Thyroid gland (tissue), 4 donors: Measurements from ENCODE around the gene PELI2. TPM values are rescaled to one million over a fixed set of nuclear protein-coding genes. Genes with fewer than 3 reads are reported as not detected.

Source experiments
- DNase-seq, 2 donors: peaks; one replicate each; pipeline ENCODE4 v3.0.0-alpha.2; 2019
- H3K27ac ChIP-seq, 3 donors: fragments of 200-600 bp; sonication (generic); 1 replicate in 2 of 3; 2 replicates in 1 of 3; pipeline ENCODE4 v1.5.1; 2016 to 2019; ENCODE audit warnings: mild to moderate bottlenecking in 1 of 3, moderate library complexity in 1 of 3
- H3K27me3 ChIP-seq: fragments of 200-600 bp; sonication (generic); one replicate; pipeline ENCODE4 v1.5.1; 2019
- H3K36me3 ChIP-seq, 2 donors: fragments of 200-600 bp; sonication (generic); one replicate each; pipeline ENCODE4 v1.5.1; 2016 to 2019
- H3K4me1 ChIP-seq, 2 donors: fragments of 200-600 bp; sonication (generic); one replicate each; pipeline ENCODE4 v1.5.1; 2017 to 2019
- H3K4me3 ChIP-seq, 3 donors: fragments of 200-600 bp; sonication (generic); replicated peaks in 1 of 3; 1 replicate in 2 of 3; 2 replicates in 1 of 3; pipeline ENCODE4 v1.5.1; 2016; ENCODE audit warnings: mild to moderate bottlenecking in 1 of 3
- H3K9me3 ChIP-seq: fragments of 200-600 bp; sonication (generic); one replicate; pipeline ENCODE4 v1.5.1; 2017
- CTCF ChIP-seq, 6 experiments: fragments of 200-600 bp in 3 of 6; fragments of 450-650 bp in 3 of 6; sonication (generic) in 3 of 6; IDR thresholded peaks; one replicate each; pipeline ENCODE4 v1.5.1; 2016 to 2019; ENCODE audit warnings: antibody characterized with exemption in 6 of 6, mild to moderate bottlenecking in 2 of 6, inconsistent platforms in 1 of 6, moderate library complexity in 1 of 6
- POLR2A ChIP-seq, 2 donors: fragments of 450-650 bp; IDR thresholded peaks; one replicate each; pipeline ENCODE4 v1.6.1; 2017; ENCODE audit warnings: antibody characterized with exemption in 2 of 2, mild to moderate bottlenecking in 2 of 2, moderate library complexity in 1 of 2
- WGBS, 2 donors: methylation state at CpG; one replicate each; pipeline ENCODE4 v1.1.5; 2017; 5-methylcytosine and 5-hydroxymethylcytosine counted together
- intact Hi-C: fragments of 100-400 bp; cut with DNase I; formaldehyde crosslinking; loops from one replicate; pipeline ENCODE4 v1.15.1; 2023
- total RNA-seq, 4 donors: library from RNA; depleted of rRNA; stranded (reverse); fragments of >200 nt; gene quantifications; one replicate each; pipeline ENCODE4 v1.2.3, GENCODE V29; 2016

Gene PELI2
- total RNA-seq, 4 donors from 2014 or later, result 10.8 to 17.6 (median 13.6) TPM

GRCh38 chr14:56273155-56273554 is 154.9 kb downstream of the PELI2 start:
- Histone ChIP-seq H3K27ac (no peak overlapping the region), H3K4me1 (no peaks in the 10 kb centered on the region)
- no peak for TF ChIP-seq CTCF (IDR thresholded peaks at IDR 0.05)
- no peak for TF ChIP-seq POLR2A (IDR thresholded peaks at IDR 0.05)

GRCh38 chr14:56273951-56274350 is 155.7 kb downstream of the PELI2 start:
- no peak for DNase-seq
- no peak for TF ChIP-seq CTCF (IDR thresholded peaks at IDR 0.05)
- no peak for TF ChIP-seq POLR2A (IDR thresholded peaks at IDR 0.05)
- H3K27me3 ChIP-seq, result no peaks in the 10 kb centered on the region
- no peak overlapping the region for H3K27ac ChIP-seq
- no peak overlapping the region for H3K4me3 ChIP-seq
- no peaks in the 10 kb centered on the region for H3K4me1 ChIP-seq
- H3K9me3 ChIP-seq, result no peaks in the 10 kb centered on the region
- H3K36me3 ChIP-seq, result no peaks in the 10 kb centered on the region
- intact Hi-C loops, result no loop called here
- WGBS, 2 donors, result 74 to 78% methylated on average over 6 of the region's 6 CpGs

More at GRCh38 chr14:56273155-56273554, 154.9 kb downstream of the PELI2 start:
- no peaks in the 10 kb centered on the region for H3K27me3 ChIP-seq
- no peaks in the 10 kb centered on the region for H3K36me3 ChIP-seq
- H3K9me3 ChIP-seq, result no peaks in the 10 kb centered on the region
- DNase-seq, result no peak
- H3K4me3 ChIP-seq, result no peak overlapping the region
- WGBS, 2 donors, result 78 to 83% methylated on average over 3 of the region's 3 CpGs
- intact Hi-C loops, result no loop called here

- H3K27ac ChIP-seq, result no peak overlapping the region
- no peaks in the 10 kb centered on the region for H3K36me3 ChIP-seq
- no peak overlapping the region for H3K4me3 ChIP-seq
- H3K27me3 ChIP-seq, result no peaks in the 10 kb centered on the region
- DNase-seq, result no peak
- no peaks in the 10 kb centered on the region for H3K4me1 ChIP-seq
- WGBS, 2 donors, result 65 to 79% methylated on average over 1 of the region's 1 CpG
- TF ChIP-seq POLR2A (IDR thresholded peaks at IDR 0.05) (no peak), CTCF (IDR thresholded peaks at IDR 0.05) (no peak)
- no peaks in the 10 kb centered on the region for H3K9me3 ChIP-seq
- intact Hi-C loops, result no loop called here
These were observed 156.3 kb downstream of the PELI2 start for GRCh38 chr14:56274556-56274955.

GRCh38 chr14:56276108-56276507 is 157.9 kb downstream of the PELI2 start:
- H3K9me3 ChIP-seq, result no peaks in the 10 kb centered on the region
- H3K36me3 ChIP-seq, result no peaks in the 10 kb centered on the region
- H3K27ac ChIP-seq, result no peak overlapping the region
- H3K4me3 ChIP-seq, result no peak overlapping the region
- no peak for TF ChIP-seq POLR2A (IDR thresholded peaks at IDR 0.05)
- TF ChIP-seq CTCF (IDR thresholded peaks at IDR 0.05), result no peak
- DNase-seq, result no peak
- no peaks in the 10 kb centered on the region for H3K4me1 ChIP-seq
- no peaks in the 10 kb centered on the region for H3K27me3 ChIP-seq
- 94 to 95% methylated on average over 5 of the region's 5 CpGs for WGBS, 2 donors
- intact Hi-C loops, result no loop called here

GRCh38 chr14:56278383-56278782 is 160.2 kb downstream of the PELI2 start:
- WGBS, 2 donors, result 44 to 47% methylated on average over 1 of the region's 1 CpG
- intact Hi-C loops, result no loop called here
- TF ChIP-seq CTCF (IDR thresholded peaks at IDR 0.05), result no peak
- no peak for TF ChIP-seq POLR2A (IDR thresholded peaks at IDR 0.05)
- Histone ChIP-seq H3K4me3 (no peak overlapping the region), H3K4me1 (peaks cover 0 to 1% of the 10 kb centered on the region in 2 donors), H3K9me3 (no peaks in the 10 kb centered on the region), H3K36me3 (no peaks in the 10 kb centered on the region), H3K27me3 (no peaks in the 10 kb centered on the region), H3K27ac (no peak overlapping the region)
- DNase-seq, result no peak
